Neutrophil (primary cell): ENCODE data around the gene MCOLN2.
"Not testable (repeated sequence)": the region's sequence is repeated elsewhere in the genome, so short reads cannot be mapped to it uniquely, and the experiment has no call there.

Source experiments
- H3K27ac ChIP-seq: fragments of 200-600 bp; sonication (generic); 2 replicates; pipeline ENCODE4 v1.5.1; 2016; ENCODE audit warnings: mild to moderate bottlenecking, moderate library complexity
- H3K27me3 ChIP-seq: fragments of 200-600 bp; sonication (generic); 2 replicates; pipeline ENCODE4 v1.6.0; 2016; ENCODE audit warnings: mild to moderate bottlenecking
- H3K36me3 ChIP-seq: fragments of 200-600 bp; sonication (generic); 2 replicates; pipeline ENCODE4 v1.5.1; 2017
- H3K4me1 ChIP-seq, 2 experiments: fragments of 200-600 bp in 1 of 2; sonication (generic) in 1 of 2; 1 replicate in 1 of 2; 2 replicates in 1 of 2; pipeline versions ENCODE4 v1.5.1 to v1.6.1; 2013 to 2016; ENCODE audit warnings: low read depth in 1 of 2, low read length in 1 of 2, mild to moderate bottlenecking in 1 of 2, moderate library complexity in 1 of 2; ENCODE audit not compliant: control insufficient read depth in 1 of 2, insufficient read depth in 1 of 2
- H3K4me3 ChIP-seq, 2 experiments: fragments of 200-600 bp in 1 of 2; sonication (generic) in 1 of 2; 1 replicate in 1 of 2; 2 replicates in 1 of 2; pipeline ENCODE4 v1.5.1; 2013 to 2016; ENCODE audit warnings: low read depth in 1 of 2, low read length in 1 of 2, mild to moderate bottlenecking in 1 of 2, moderate library complexity in 1 of 2
- H3K9me3 ChIP-seq: fragments of 200-600 bp; sonication (generic); 2 replicates; pipeline ENCODE4 v1.5.1; 2016
- TF ChIP-seq, protein P1 (sequence below): fragments of 200-600 bp; sonication (generic); IDR thresholded peaks from 2 replicates; pipeline ENCODE4 v1.5.1; 2016; ENCODE audit warnings: antibody characterized with exemption

The MCOLN2 gene

DNA sequence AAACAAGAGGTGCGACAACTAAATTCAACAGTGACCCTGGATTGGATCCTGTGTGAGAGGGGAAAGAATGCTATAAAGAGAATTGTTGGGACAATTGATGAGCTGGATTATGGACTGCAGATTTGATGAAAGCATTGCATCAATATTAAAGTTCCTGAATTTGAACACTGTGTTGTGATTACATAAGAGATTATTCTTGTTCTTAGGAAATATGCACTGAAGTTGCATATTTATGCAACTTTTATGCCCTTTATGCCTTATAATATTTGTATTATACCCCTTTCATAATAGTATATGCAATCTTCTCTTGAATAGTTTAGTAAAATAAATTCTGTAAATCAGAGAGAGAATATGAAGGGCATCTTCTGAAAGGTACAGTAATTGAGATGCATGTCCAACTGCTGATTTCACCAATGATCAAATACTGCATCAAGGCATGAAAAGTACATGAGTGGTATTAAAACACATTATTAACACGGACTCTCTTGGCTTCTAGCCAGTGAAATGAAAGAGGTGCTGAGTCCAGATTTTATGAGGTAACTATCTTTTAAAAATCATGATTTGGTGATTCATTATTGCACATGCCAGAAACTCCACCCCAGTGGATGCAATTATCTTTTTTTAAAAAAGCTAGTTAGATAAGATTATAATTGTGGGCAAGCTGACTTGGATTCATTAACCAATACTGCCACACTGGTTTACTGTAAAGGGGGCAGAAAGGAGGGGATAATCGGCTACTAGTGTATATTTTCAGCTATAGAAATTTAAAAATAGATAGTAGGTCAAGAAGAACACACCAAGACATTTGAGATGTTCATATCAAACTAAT lies 84.0 kb downstream of the MCOLN2 start:
- H3K4me1 ChIP-seq: peaks cover 0 to 12% of the 10 kb centered on the region in 2 experiments
- no peaks in the 10 kb centered on the region for H3K9me3 ChIP-seq
- no peak overlapping the region for H3K4me3 ChIP-seq
- no peaks in the 10 kb centered on the region for H3K36me3 ChIP-seq
- H3K27ac ChIP-seq: no peak overlapping the region
- TF ChIP-seq, protein P1, sequence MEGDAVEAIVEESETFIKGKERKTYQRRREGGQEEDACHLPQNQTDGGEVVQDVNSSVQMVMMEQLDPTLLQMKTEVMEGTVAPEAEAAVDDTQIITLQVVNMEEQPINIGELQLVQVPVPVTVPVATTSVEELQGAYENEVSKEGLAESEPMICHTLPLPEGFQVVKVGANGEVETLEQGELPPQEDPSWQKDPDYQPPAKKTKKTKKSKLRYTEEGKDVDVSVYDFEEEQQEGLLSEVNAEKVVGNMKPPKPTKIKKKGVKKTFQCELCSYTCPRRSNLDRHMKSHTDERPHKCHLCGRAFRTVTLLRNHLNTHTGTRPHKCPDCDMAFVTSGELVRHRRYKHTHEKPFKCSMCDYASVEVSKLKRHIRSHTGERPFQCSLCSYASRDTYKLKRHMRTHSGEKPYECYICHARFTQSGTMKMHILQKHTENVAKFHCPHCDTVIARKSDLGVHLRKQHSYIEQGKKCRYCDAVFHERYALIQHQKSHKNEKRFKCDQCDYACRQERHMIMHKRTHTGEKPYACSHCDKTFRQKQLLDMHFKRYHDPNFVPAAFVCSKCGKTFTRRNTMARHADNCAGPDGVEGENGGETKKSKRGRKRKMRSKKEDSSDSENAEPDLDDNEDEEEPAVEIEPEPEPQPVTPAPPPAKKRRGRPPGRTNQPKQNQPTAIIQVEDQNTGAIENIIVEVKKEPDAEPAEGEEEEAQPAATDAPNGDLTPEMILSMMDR: no peak
- H3K27me3 ChIP-seq: no peaks in the 10 kb centered on the region

DNA sequence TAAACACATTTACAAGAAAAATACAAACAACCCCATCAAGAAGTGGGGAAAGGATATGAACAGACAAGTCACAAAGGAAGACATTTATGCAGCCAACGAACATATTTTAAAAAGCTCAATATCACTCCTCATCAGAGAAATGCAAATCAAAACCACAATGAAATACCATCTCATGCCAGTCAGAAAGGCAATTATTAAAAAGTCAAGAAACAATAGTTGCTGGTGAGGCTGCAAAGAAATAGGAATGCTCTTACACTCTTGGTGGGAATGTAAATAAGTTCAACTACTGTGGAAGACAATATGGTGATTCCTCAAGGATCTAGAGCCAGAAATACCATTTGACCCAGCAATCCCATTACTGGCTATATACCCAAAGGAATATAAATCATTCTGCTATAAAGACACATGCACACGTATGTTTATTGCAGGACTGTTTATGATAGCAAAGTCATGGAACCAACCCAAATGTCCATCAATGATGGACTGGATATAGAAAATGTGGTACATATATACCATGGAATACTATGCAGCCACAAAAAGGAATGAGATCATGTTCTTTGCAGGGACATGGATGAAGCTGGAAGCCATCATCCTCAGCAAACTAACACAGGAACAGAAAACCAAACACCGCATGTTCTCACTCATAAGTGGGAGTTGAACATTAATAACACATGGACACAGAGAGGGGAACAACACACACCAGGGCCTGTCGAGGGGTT lies 88.0 kb downstream of the MCOLN2 start:
- H3K36me3 ChIP-seq, H3K9me3 ChIP-seq, H3K27me3 ChIP-seq, H3K4me3 ChIP-seq, H3K27ac ChIP-seq: not testable (repeated sequence)
- H3K4me1 ChIP-seq: peaks cover 0 to 12% of the 10 kb centered on the region in 2 experiments

DNA sequence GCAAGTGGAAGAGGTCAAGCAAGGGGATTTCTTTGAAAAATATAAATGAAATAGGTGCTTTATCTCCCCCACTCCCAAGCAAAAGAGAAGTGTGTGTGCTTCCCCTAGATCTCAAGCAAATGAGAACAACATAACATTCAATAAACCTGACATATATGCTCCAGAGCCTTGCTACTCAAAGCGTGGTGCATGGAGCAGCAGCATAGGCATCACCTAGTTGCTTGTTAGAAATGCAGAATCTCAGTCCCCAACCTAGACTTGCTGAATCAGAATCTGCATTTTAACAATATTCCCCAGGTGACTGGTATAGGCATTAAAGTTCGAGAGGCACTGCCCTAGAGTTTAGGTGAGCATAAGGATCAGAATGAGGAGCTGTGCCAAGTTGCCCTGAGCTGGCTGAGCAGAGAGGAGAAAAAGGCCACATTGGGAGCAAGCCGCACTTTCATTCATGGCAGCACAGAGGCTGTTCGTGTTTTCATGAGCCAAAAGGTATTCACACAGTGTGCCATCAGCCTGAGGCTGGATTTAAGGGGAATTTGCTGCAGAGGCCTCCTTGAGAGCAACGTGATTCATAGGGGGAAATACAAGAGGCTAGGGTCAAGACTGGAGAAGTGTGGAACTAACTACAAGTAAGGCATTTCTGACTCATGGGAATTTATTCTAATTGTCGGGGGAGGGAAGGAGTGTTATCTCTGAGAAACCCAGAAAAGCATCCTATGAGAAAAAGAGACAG lies 89.7 kb downstream of the MCOLN2 start:
- TF ChIP-seq, protein P1: no peak
- H3K4me3 ChIP-seq: no peak overlapping the region
- no peaks in the 10 kb centered on the region for H3K36me3 ChIP-seq
- no peak overlapping the region for H3K27ac ChIP-seq
- H3K27me3 ChIP-seq: no peaks in the 10 kb centered on the region
- H3K9me3 ChIP-seq: no peaks in the 10 kb centered on the region
- no peaks in the 10 kb centered on the region for H3K4me1 ChIP-seq

DNA sequence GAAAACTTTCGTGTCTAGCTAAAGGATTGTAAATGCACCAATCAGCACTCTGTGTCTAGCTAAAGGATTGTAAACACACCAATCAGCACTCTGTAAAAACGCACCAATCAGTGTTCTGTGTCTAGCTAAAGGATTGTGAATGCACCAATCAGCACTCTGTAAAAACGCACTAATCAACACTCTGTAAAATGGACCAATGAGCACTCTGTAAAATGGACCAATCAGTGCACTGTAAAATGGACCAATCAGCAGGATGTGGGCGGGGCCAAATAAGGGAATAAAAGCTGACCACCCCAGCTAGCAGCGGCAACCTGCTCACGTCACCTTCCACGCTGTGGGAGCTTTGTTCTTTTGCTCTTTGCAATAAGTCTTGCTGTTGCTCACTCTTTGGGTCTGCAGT lies 94.2 kb downstream of the MCOLN2 start:
- H3K9me3 ChIP-seq, H3K4me1 ChIP-seq, H3K27ac ChIP-seq, H3K4me3 ChIP-seq, H3K36me3 ChIP-seq: not testable (repeated sequence)
- peaks cover 11% of the 10 kb centered on the region for H3K27me3 ChIP-seq

DNA sequence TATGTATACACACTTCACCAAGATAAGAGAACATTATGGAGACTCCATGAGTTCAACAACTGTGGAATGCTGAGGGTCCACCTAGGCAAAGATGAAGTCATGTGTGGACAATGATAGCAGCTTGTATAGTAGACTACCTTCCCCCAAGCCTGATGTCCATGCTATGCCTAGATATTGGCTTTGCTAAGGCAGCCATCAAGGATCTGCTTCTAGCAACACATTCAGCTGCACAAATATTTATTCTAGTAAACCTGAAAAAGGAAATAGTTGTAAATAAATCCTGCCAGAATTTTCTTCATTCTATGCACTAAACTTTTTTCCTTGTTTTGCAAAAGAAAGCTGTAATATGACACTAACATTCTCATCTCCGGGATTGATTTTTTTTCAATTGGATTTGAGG lies 96.9 kb downstream of the MCOLN2 start:
- Histone ChIP-seq H3K9me3 (no peaks in the 10 kb centered on the region), H3K36me3 (no peaks in the 10 kb centered on the region), H3K4me1 (no peaks in the 10 kb centered on the region), H3K27me3 (peaks cover 30% of the 10 kb centered on the region), H3K27ac (no peak overlapping the region), H3K4me3 (no peak overlapping the region)
- TF ChIP-seq, protein P1: no peak

DNA sequence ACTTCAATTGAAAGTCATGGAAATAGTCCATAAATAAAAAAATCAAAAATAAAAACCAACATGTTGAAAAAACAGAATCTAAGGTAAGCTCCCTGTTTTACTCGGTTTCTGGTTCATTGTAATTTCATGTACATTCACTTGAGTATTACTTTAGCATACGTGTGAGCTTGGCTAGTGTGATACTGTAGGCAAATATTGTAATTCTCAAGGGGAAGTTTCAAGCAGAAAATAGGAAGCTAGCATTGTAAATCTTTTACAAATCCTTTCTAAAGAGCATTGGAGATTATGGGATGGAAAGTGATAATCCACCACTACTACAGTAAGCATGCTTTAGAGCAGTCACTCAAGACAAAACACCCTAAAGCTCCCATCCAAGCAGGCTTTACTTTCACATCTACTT lies 100.6 kb downstream of the MCOLN2 start:
- Histone ChIP-seq H3K4me1 (peaks cover 6 to 9% of the 10 kb centered on the region in 2 experiments), H3K36me3 (no peaks in the 10 kb centered on the region), H3K4me3 (no peak overlapping the region), H3K27ac (no peak overlapping the region), H3K9me3 (no peaks in the 10 kb centered on the region), H3K27me3 (peaks cover 67% of the 10 kb centered on the region)
- TF ChIP-seq, protein P1: no peak
